Upper lobe of right lung (tissue), 1 donor: ENCODE results near the gene CTSK. TPM values are rescaled to one million over a fixed set of nuclear protein-coding genes. Genes with fewer than 3 reads are reported as not detected.

Source experiments
- ATAC-seq: fragments of 200-7000 bp; cut with Tn5 transposase; one replicate; pipeline ENCODE4 v1.9.1; 2020; ENCODE audit warnings: mild to moderate bottlenecking, moderate library complexity
- DNase-seq: peaks from one replicate; pipeline ENCODE4 v3.0.0-alpha.2; 2020
- H3K27ac ChIP-seq: fragments of 200-600 bp; one replicate; pipeline ENCODE4 v1.8.0; 2022
- H3K27me3 ChIP-seq: fragments of 200-600 bp; one replicate; pipeline ENCODE4 v1.8.0; 2022; ENCODE audit warnings: mild to moderate bottlenecking
- H3K36me3 ChIP-seq: fragments of 200-600 bp; one replicate; pipeline ENCODE4 v1.8.0; 2022
- H3K4me1 ChIP-seq: fragments of 200-600 bp; one replicate; pipeline ENCODE4 v1.8.0; 2022
- H3K4me3 ChIP-seq: fragments of 200-600 bp; one replicate; pipeline ENCODE4 v1.8.0; 2022; ENCODE audit warnings: mild to moderate bottlenecking
- H3K9me3 ChIP-seq: fragments of 200-600 bp; one replicate; pipeline ENCODE4 v1.8.0; 2022
- intact Hi-C: fragments of 100-400 bp; cut with DNase I; formaldehyde crosslinking; loops from one replicate; pipeline ENCODE4 v1.11.0; 2022
- total RNA-seq: library from RNA; stranded (reverse); fragmentation: NEBNext Ultra II Directional; extraction: Animal tissue kit (Norgen Biotek cat#: 25700); gene quantifications from one replicate; pipeline ENCODE4 v1.2.1, GENCODE V29; 2021
- TF ChIP-seq, protein P1 (sequence below): fragments of 200-600 bp; IDR thresholded peaks from one replicate; pipeline ENCODE4 v1.8.0; 2022; ENCODE audit warnings: antibody characterized with exemption
- donor health status: DM: no; HTN: yes; CAD: no; lungs with severe emphysema.

Gene CTSK
- total RNA-seq, 1 donor from 2014 or later = 35.5 TPM

DNA sequence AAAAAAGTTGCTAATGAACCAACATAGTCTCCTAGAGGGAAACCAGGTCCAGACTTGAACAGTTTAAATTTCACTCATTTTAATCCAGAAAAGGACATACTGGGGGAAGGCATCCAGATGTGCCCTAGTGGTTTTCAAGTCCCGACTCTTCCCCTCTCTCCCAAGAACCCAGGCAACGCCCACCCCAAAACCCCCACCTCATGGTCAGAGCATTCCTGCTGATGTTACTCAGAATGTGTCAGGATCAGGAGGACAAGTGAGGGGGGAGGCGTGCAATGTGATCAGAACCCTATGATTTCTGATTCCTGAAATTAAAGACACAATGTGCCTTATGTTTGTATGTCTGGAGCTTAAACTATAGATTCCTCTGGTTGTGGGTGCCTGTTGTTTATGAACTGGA lies 1.6 kb upstream of the CTSK start:
- H3K9me3 ChIP-seq = no peaks in the 10 kb centered on the region
- TF ChIP-seq, protein P1, sequence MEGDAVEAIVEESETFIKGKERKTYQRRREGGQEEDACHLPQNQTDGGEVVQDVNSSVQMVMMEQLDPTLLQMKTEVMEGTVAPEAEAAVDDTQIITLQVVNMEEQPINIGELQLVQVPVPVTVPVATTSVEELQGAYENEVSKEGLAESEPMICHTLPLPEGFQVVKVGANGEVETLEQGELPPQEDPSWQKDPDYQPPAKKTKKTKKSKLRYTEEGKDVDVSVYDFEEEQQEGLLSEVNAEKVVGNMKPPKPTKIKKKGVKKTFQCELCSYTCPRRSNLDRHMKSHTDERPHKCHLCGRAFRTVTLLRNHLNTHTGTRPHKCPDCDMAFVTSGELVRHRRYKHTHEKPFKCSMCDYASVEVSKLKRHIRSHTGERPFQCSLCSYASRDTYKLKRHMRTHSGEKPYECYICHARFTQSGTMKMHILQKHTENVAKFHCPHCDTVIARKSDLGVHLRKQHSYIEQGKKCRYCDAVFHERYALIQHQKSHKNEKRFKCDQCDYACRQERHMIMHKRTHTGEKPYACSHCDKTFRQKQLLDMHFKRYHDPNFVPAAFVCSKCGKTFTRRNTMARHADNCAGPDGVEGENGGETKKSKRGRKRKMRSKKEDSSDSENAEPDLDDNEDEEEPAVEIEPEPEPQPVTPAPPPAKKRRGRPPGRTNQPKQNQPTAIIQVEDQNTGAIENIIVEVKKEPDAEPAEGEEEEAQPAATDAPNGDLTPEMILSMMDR = no peak
- DNase-seq (no peak), ATAC-seq (no peak)
- H3K4me3 ChIP-seq = no peak overlapping the region
- intact Hi-C loops = no loop called here
- no peaks in the 10 kb centered on the region for H3K27me3 ChIP-seq
- no peak overlapping the region for H3K27ac ChIP-seq
- H3K36me3 ChIP-seq = peaks cover 43% of the 10 kb centered on the region
- no peaks in the 10 kb centered on the region for H3K4me1 ChIP-seq

DNA sequence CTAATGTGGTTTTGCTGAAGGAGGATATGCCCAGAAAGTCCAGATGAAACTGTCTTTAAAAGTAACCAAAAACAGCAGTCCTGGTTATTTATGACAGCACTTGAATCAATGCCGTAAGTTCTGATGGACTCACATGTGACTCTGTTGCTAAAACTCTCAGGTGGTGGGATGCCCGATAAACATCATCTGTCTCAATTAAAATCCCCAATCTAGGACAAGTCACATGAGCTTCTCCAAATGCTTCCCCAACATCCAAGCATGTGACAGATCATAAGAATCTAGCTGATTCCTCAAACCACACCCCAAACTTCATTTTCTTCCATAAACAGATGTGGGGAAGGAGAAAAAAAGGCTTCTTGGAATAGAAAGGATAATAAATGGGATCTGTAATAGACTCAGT lies 786 bp upstream of the CTSK start:
- Histone ChIP-seq H3K4me3 (no peak overlapping the region), H3K27ac (no peak overlapping the region)
- no peak for ATAC-seq

DNA sequence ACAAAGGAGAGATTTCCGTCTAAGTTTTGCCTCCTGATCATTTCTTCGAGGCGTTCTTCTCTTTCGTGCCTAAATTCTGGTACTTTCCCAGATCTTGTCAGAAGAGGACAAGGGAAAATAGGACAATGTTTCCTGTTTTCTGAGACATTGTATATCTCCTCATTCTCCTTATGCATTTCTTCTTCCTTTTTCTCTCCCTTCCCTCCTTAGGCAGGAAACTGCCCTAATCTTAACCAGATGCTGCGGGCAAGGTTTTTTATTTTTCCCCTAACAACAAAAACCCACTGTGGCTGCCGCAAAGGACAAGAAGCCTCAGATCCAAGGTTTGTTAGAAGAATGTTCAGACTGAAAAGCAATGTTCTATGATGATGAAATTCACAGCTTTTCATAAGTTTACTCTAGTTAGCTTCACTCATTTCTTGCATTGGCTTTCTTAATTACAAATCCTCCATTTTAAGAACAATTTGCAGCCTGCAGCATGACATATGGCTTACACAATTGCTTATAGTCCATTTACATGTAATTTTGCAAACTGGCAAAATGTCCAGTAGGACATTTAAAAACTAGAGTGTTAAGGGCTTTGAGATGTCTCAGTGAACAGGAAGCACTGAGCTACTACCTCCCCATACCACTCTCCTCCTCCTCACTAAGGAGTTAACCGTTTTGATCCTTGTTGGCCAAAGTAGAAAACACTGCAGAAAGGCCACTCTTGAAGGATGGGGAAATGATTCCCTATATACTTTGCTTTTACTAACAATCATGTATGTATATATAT lies 624 bp downstream of the CTSK start:
- H3K4me1 ChIP-seq = no peaks in the 10 kb centered on the region
- peaks cover 29% of the 10 kb centered on the region for H3K36me3 ChIP-seq
- no peaks in the 10 kb centered on the region for H3K9me3 ChIP-seq
- no peaks in the 10 kb centered on the region for H3K27me3 ChIP-seq
- TF ChIP-seq, protein P1 = no peak
- peak overlapping the region; percentile 39 for H3K4me3 ChIP-seq
- intact Hi-C loops = no loop called here
- DNase-seq (no peak), ATAC-seq (no peak)
- no peak overlapping the region for H3K27ac ChIP-seq

More for the DNA sequence above, 786 bp upstream of the CTSK start:
- Histone ChIP-seq H3K27me3 (no peaks in the 10 kb centered on the region), H3K9me3 (no peaks in the 10 kb centered on the region), H3K36me3 (peaks cover 42% of the 10 kb centered on the region), H3K4me1 (no peaks in the 10 kb centered on the region)
- TF ChIP-seq, protein P1 = no peak
- intact Hi-C loops = no loop called here
- no peak for DNase-seq

DNA sequence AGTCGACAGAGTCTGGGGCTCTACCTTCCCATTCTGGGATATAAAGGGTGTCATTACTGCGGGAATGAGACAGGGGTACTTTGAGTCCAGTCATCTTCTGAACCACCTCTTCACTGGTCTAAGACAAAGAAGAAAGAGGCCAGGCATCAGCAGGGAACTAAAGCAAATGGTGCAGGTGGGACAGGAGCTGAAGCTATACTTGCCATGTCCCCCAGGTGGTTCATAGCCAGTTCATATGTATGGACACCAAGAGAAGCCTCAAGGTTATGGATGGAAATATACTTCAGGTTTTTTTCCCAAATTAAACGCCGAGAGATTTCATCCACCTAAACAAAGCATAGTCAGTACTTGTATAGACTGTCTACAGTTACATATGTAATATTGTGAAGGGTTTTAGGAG lies 2.2 kb downstream of the CTSK start:
- Histone ChIP-seq H3K27ac (no peak overlapping the region), H3K27me3 (no peaks in the 10 kb centered on the region), H3K36me3 (peaks cover 13% of the 10 kb centered on the region), H3K4me1 (no peaks in the 10 kb centered on the region), H3K4me3 (no peak overlapping the region), H3K9me3 (no peaks in the 10 kb centered on the region)
- DNase-seq (no peak), ATAC-seq (no peak)
- TF ChIP-seq, protein P1 = no peak
- intact Hi-C loops = no loop called here

DNA sequence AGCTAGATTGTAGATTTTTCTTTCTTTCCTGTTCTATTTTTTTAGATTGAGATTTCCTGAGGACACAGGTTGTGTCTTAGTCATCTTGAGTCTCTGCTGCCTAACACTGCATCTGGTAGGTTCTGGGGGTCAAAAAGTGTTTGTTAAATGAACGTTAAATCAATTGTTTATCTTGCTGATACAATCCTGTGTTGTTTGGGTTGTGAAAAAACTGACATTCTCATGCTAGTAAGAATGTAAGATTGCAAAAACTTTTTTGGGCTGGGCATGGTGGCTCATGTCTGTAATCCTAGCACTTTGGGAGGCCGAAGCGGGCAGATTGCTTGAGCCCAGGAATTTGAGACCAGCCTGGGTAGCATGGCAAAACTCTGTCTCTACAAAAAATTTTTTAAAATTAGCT lies 3.4 kb downstream of the CTSK start:
- TF ChIP-seq, protein P1 = no peak
- DNase-seq = no peak
- Histone ChIP-seq H3K27ac (no peak overlapping the region), H3K9me3 (no peaks in the 10 kb centered on the region), H3K4me1 (no peaks in the 10 kb centered on the region), H3K27me3 (no peaks in the 10 kb centered on the region), H3K4me3 (no peak overlapping the region), H3K36me3 (peaks cover 9% of the 10 kb centered on the region)
- no peak for ATAC-seq
- intact Hi-C loops = no loop called here
